Erythroblast (primary cell): ENCODE measurements around the gene PHLPP2.

Experiments
- GATA1 ChIP-seq: IDR thresholded peaks from 2 replicates; pipeline ENCODE4 v1.6.1; 2011; ENCODE audit warnings: low read depth, mild to moderate bottlenecking, control low read depth, low read length, moderate library complexity
- POLR2A ChIP-seq: IDR thresholded peaks from 2 replicates; pipeline ENCODE4 v1.6.1; 2011; ENCODE audit warnings: mild to moderate bottlenecking, low read length

GRCh38 chr16:71703333-71703732 lies 21.2 kb downstream of the PHLPP2 start:
- TF ChIP-seq POLR2A: no peak
- TF ChIP-seq GATA1: no peak
